Immature natural killer cell (primary cell): Measurements from ENCODE around the gene GPR83. TPM values are rescaled to one million over a fixed set of nuclear protein-coding genes. Genes with fewer than 3 reads are reported as not detected.
"Not testable (repeated sequence)": the region's sequence is repeated elsewhere in the genome, so short reads cannot be mapped to it uniquely, and the experiment has no call there.

Experiments used
- DNase-seq, 3 donors: peaks; one replicate each; pipeline ENCODE4 v3.0.0; 2022; ENCODE audit warnings: mixed read lengths in 1 of 3
- H3K27ac Mint-ChIP-seq, 6 donors: one replicate each; pipeline ENCODE4 v1.8.0; 2020; ENCODE audit warnings: mixed read lengths in 6 of 6, mild to moderate bottlenecking in 5 of 6, inconsistent platforms in 4 of 6, moderate library complexity in 3 of 6
- H3K27me3 Mint-ChIP-seq, 3 donors: one replicate each; pipeline ENCODE4 v1.8.0; 2020 to 2021; ENCODE audit warnings: low read depth in 3 of 3, mild to moderate bottlenecking in 3 of 3, mixed read lengths in 3 of 3, moderate library complexity in 3 of 3, inconsistent platforms in 1 of 3
- H3K36me3 Mint-ChIP-seq, 3 donors: one replicate each; pipeline ENCODE4 v1.8.0; 2020; ENCODE audit warnings: mixed read lengths in 3 of 3, inconsistent platforms in 2 of 3, mild to moderate bottlenecking in 2 of 3
- H3K4me1 Mint-ChIP-seq, 2 donors: one replicate each; pipeline ENCODE4 v1.8.0; 2020; ENCODE audit warnings: inconsistent platforms in 2 of 2, mild to moderate bottlenecking in 2 of 2, mixed read lengths in 2 of 2, moderate library complexity in 1 of 2
- H3K4me3 Mint-ChIP-seq, 5 donors: one replicate each; pipeline ENCODE4 v1.8.0; 2020; ENCODE audit warnings: mild to moderate bottlenecking in 5 of 5, mixed read lengths in 5 of 5, inconsistent platforms in 3 of 5, moderate library complexity in 3 of 5
- H3K9me3 Mint-ChIP-seq, 6 donors: one replicate each; pipeline ENCODE4 v1.8.0; 2020; ENCODE audit warnings: mild to moderate bottlenecking in 6 of 6, mixed read lengths in 6 of 6, inconsistent platforms in 4 of 6, moderate library complexity in 3 of 6
- polyA plus RNA-seq, 3 donors: library from polyadenylated mRNA; unstranded; fragments of 300-500 nt; fragmentation: Illumina TruSeq; gene quantifications; one replicate each; pipeline ENCODE4 v1.2.3, GENCODE V29; 2021

The GPR83 gene
- polyA plus RNA-seq, 3 donors from 2014 or later: 0.10 TPM; not detected in 2

DNA sequence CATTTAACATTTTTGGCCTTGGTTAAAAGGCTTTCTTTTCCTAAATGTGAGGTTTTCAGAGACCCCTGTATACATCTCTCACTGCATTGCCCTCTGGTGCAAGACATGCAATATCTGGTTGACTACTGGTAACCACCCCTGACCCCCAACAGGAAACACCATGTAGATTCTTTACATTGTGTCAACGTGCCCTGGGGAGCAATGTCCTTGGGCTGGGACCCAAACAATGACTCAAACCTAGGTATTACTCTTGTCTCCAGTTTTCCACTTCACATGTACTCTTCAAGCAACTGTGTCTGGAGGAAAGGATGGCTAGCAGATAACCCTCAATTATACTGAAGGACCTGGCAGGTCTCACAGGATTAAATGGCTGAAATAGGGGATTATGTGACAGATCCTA lies 1.1 kb upstream of the GPR83 start:
- DNase-seq: no peak
- H3K4me3 Mint-ChIP-seq: no peak overlapping the region

DNA sequence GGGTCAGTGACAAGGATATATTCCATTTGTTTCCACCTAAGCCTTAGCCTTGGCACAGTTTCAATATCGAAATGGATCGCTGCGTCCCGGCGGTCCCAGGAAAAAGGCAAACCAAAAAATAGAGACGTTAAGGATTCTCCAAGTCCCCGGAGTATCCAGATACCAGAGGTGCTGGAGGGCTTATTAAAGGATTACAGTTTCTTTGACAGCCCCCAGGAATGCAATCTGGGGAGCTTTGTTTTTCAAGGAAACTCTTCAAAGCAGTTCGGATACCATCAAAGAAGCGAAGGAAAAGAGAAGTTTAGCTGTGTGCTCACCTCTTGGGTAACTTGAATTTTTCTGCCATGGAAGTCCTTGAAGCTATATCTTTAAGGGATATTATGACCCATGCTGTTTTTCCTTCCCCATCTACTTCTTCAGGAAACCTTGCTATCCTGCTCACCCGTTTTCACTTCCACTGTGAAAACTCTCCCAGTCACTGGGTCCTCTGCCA lies 600 bp upstream of the GPR83 start:
- H3K27ac Mint-ChIP-seq: no peak overlapping the region
- H3K4me3 Mint-ChIP-seq: no peak overlapping the region
- H3K9me3 Mint-ChIP-seq: peaks cover 0 to 6% (median 0%) of the 10 kb centered on the region in 6 donors
- peaks cover 7 to 10% of the 10 kb centered on the region in 2 donors for H3K4me1 Mint-ChIP-seq
- H3K36me3 Mint-ChIP-seq: peaks cover 0 to 7% (median 3%) of the 10 kb centered on the region in 3 donors
- H3K27me3 Mint-ChIP-seq: peaks cover 3 to 29% (median 13%) of the 10 kb centered on the region in 3 donors
- DNase-seq: no peak

More for the DNA sequence above, 1.1 kb upstream of the GPR83 start:
- H3K27ac Mint-ChIP-seq: no peak overlapping the region
- peaks cover 2 to 7% (median 5%) of the 10 kb centered on the region in 3 donors for H3K36me3 Mint-ChIP-seq
- H3K4me1 Mint-ChIP-seq: peaks cover 7 to 10% of the 10 kb centered on the region in 2 donors
- H3K9me3 Mint-ChIP-seq: peaks cover 0 to 6% (median 3%) of the 10 kb centered on the region in 6 donors
- H3K27me3 Mint-ChIP-seq: peaks cover 1 to 27% (median 13%) of the 10 kb centered on the region in 3 donors

DNA sequence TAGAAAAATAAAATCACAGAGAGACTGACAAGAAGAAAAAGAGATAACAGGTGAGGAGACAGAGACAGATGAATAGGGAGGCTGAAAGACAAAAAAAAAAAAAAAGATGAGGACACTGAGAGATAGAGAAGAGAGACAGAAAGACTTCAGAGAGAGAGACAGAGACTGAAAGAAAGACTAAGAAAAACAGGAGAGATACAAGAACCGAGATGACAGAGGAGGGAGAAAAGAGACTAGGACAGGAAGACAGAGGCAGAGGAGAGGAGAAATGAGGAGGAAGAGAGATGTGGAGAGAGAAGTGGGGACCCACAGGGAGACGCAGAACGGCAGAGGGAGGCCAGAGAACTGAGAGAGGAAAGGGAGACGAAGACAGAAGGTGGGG lies 771 bp downstream of the GPR83 start:
- Mint-ChIP-seq H3K4me3 (peak overlapping the region in 3 of 5 donors; percentile 3 to 60 (median 11)), H3K27ac (no peak overlapping the region), H3K4me1 (peaks cover 7 to 10% of the 10 kb centered on the region in 2 donors), H3K36me3 (peaks cover 0 to 7% (median 3%) of the 10 kb centered on the region in 3 donors), H3K27me3 (peaks cover 4 to 29% (median 12%) of the 10 kb centered on the region in 3 donors), H3K9me3 (peaks cover 0 to 6% (median 0%) of the 10 kb centered on the region in 6 donors)
- DNase-seq: no peak

DNA sequence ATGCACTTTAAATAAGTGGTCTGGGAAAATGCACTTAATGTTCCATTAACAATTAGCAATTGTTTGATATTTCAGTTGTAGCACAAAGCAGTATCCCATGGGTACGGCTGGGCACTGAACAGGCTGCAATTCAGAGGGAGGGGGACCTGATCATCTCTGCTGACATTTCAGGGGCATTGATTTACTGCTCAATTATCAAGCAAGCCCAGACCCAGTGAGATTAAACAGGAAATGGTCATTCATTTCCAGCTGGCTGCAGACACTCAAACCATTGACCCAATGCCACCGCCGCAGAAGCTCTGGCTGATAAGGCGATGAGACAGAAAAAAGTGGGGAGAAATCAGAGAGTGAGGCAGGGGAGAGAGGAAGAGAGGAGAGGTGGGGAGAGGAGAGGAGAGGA lies 1.2 kb downstream of the GPR83 start:
- Mint-ChIP-seq H3K36me3 (peaks cover 0 to 7% (median 3%) of the 10 kb centered on the region in 3 donors), H3K27ac (no peak overlapping the region), H3K4me1 (peaks cover 7 to 10% of the 10 kb centered on the region in 2 donors), H3K27me3 (peaks cover 4 to 29% (median 12%) of the 10 kb centered on the region in 3 donors), H3K9me3 (peaks cover 0 to 9% (median 0%) of the 10 kb centered on the region in 6 donors), H3K4me3 (no peak overlapping the region)
- no peak for DNase-seq

DNA sequence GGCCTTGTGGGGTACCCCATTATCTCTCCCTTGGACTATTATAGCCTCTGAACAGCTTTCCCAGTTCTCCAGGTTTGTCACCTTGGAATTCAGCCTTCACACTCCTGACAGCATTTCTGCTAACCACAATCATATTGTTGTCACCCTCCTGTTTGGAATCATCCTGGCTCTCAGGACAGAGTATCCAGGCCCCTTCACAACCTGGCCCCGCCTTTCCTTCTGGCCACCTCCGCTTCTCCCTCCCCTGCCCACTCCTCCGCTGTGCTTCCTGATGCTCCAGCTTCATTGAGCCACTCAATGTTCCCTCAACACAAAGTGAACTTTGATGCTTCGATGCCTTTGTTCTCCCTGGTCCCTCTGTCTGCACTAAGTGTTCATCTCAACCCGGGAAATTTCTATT lies 3.1 kb downstream of the GPR83 start:
- peaks cover 7 to 10% of the 10 kb centered on the region in 2 donors for H3K4me1 Mint-ChIP-seq
- no peak overlapping the region for H3K27ac Mint-ChIP-seq
- DNase-seq: no peak
- no peak overlapping the region for H3K4me3 Mint-ChIP-seq
- H3K27me3 Mint-ChIP-seq: peaks cover 4 to 29% (median 12%) of the 10 kb centered on the region in 3 donors
- H3K36me3 Mint-ChIP-seq: peaks cover 0 to 7% (median 3%) of the 10 kb centered on the region in 3 donors
- peaks cover 0 to 9% (median 0%) of the 10 kb centered on the region in 6 donors for H3K9me3 Mint-ChIP-seq

GRCh38 chr11:94396282-94396681 lies 4.9 kb downstream of the GPR83 start:
- no peak for DNase-seq
- Mint-ChIP-seq H3K4me3 (no peak overlapping the region), H3K36me3 (peaks cover 0 to 7% (median 3%) of the 10 kb centered on the region in 3 donors), H3K27ac (no peak overlapping the region), H3K4me1 (peaks cover 7 to 10% of the 10 kb centered on the region in 2 donors), H3K9me3 (peaks cover 0 to 12% (median 0%) of the 10 kb centered on the region in 6 donors), H3K27me3 (peaks cover 4 to 20% (median 6%) of the 10 kb centered on the region in 3 donors)

DNA sequence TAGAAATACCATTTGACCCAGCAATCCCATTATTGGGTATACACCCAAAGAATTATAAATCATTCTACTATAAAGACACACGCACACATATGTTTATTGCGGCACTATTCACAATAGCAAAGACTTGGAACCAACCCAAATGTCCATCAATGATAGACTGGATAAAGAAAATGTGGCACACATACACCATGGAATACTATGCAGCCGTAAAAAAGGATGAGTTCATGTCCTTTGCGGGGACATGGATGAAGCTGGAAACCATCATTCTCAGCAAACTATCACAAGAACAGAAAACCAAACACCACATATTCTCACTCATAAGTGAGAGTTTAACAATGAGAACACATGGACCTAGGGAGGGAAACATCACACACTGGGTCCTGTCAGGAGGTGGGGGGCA lies 9.3 kb downstream of the GPR83 start:
- not testable (repeated sequence) for H3K27me3 Mint-ChIP-seq, H3K36me3 Mint-ChIP-seq, H3K27ac Mint-ChIP-seq, H3K9me3 Mint-ChIP-seq, H3K4me1 Mint-ChIP-seq, H3K4me3 Mint-ChIP-seq, DNase-seq

DNA sequence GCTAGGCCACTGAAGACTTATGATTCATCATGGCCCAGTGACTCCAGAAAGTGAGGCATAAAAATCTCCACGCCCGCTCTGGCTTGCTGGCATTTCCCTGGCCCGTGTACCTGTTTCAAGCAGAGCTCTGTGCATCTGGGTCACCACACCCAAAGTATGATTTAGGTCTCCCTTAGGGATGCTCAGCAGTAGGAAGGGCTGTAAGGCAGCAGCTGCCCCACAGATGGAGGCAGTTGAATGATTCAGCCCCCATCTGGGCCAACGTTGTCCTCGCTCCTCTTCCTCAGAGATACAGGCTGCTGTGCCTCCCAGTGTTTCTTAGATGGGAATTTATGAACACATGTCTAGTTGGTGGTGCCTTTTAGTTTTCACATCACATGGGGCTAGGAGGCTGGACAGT lies 21.6 kb downstream of the GPR83 start:
- Mint-ChIP-seq H3K27me3 (peaks cover 0 to 1% (median 0%) of the 10 kb centered on the region in 3 donors), H3K27ac (no peak overlapping the region), H3K4me3 (no peak overlapping the region), H3K9me3 (no peaks in the 10 kb centered on the region), H3K4me1 (peaks cover 0 to 1% of the 10 kb centered on the region in 2 donors), H3K36me3 (peaks cover 0 to 3% (median 0%) of the 10 kb centered on the region in 3 donors)
- DNase-seq: no peak

DNA sequence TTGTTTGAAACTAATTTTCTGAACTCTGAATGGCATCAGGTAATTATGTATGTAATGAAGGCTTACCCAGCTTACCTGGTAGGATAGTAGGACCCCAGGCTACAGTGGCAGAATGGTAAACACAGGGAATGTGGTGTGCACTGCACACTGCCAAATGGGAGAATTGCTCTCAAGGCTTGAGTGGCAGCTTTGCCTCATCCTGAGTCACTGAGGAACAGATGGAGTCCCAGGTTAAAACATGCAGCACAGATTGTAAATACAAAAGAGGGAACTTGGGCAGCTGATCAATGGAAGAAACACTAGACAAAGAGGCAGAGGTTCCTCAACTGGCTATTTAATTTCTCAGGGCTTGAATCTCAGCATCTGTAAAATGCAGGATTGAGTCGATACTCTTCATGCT lies 24.4 kb downstream of the GPR83 start:
- H3K27me3 Mint-ChIP-seq: peaks cover 0 to 1% (median 0%) of the 10 kb centered on the region in 3 donors

GRCh38 chr11:94370576-94370975 lies 30.6 kb downstream of the GPR83 start:
- not testable (repeated sequence) for H3K4me3 Mint-ChIP-seq, H3K4me1 Mint-ChIP-seq, H3K36me3 Mint-ChIP-seq, H3K27ac Mint-ChIP-seq, DNase-seq
- peaks cover 0 to 12% (median 2%) of the 10 kb centered on the region in 6 donors for H3K9me3 Mint-ChIP-seq
- peaks cover under 1 to 12% (median 1%) of the 10 kb centered on the region in 3 donors for H3K27me3 Mint-ChIP-seq

More for the DNA sequence above, 24.4 kb downstream of the GPR83 start:
- H3K4me1 Mint-ChIP-seq: peaks cover 0 to 1% of the 10 kb centered on the region in 2 donors
- no peak overlapping the region for H3K4me3 Mint-ChIP-seq
- DNase-seq: no peak
- H3K27ac Mint-ChIP-seq: no peak overlapping the region
- no peaks in the 10 kb centered on the region for H3K36me3 Mint-ChIP-seq
- H3K9me3 Mint-ChIP-seq: peaks cover 0 to 4% (median 0%) of the 10 kb centered on the region in 6 donors

GRCh38 chr11:94350850-94351563 lies 50.2 kb downstream of the GPR83 start:
- H3K27ac Mint-ChIP-seq, H3K9me3 Mint-ChIP-seq, H3K4me3 Mint-ChIP-seq, DNase-seq, H3K4me1 Mint-ChIP-seq, H3K36me3 Mint-ChIP-seq: not testable (repeated sequence)
- peaks cover 2 to 15% (median 5%) of the 10 kb centered on the region in 3 donors for H3K27me3 Mint-ChIP-seq

- not testable (repeated sequence) for H3K27ac Mint-ChIP-seq, H3K4me1 Mint-ChIP-seq, H3K4me3 Mint-ChIP-seq, H3K9me3 Mint-ChIP-seq, H3K36me3 Mint-ChIP-seq, DNase-seq
- peaks cover 4 to 16% (median 7%) of the 10 kb centered on the region in 3 donors for H3K27me3 Mint-ChIP-seq
Observed at GRCh38 chr11:94346311-94346710, 54.9 kb downstream of the GPR83 start.

DNA sequence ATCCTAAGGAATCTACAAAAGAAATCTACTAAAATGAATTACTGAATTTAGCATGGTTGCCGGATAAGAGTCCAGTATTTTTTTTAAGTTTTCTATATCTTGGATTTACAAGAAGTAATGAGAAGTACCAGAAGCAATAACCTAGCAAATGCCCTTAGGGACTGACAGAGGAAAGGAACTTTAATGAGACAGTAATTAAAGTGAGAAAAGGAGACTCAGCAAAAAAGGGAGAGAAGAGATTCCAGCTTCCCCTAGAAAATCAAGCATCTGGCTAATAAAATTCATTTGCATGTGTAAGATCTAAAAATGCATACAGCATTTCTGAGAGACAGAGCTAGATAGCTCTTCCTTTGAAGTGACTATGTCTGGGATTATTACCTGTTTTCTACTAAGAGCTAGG lies 57.7 kb downstream of the GPR83 start:
- H3K4me3 Mint-ChIP-seq: no peak overlapping the region
- H3K27ac Mint-ChIP-seq: no peak overlapping the region
- H3K4me1 Mint-ChIP-seq: no peaks in the 10 kb centered on the region
- peaks cover 0 to 6% (median 0%) of the 10 kb centered on the region in 6 donors for H3K9me3 Mint-ChIP-seq
- peaks cover 4 to 10% (median 7%) of the 10 kb centered on the region in 3 donors for H3K27me3 Mint-ChIP-seq
- H3K36me3 Mint-ChIP-seq: peaks cover 0 to 3% (median 0%) of the 10 kb centered on the region in 3 donors
- DNase-seq: no peak

DNA sequence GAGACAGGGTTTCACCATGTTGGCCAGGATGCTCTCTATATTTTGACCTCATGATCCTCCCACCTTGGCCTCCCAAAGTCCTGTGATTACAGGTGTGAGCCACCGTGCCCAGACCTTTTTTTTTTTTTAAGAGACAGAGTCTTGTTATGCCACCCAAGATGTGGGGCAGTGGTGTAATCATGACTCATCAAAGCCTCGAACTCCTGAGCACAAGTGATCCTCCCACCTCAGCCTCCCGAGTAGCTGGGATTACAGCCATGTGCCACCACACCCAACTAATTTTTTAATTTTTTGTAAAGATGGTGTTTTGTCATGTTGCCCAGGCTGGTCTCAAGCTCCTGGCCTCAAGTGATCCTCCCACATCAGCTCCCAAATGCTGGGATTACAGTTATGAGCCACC lies 59.0 kb downstream of the GPR83 start:
- no peak overlapping the region for H3K27ac Mint-ChIP-seq
- H3K4me3 Mint-ChIP-seq: no peak overlapping the region
- H3K9me3 Mint-ChIP-seq: peaks cover 0 to 6% (median 0%) of the 10 kb centered on the region in 6 donors
- peaks cover 0 to 3% (median 0%) of the 10 kb centered on the region in 3 donors for H3K36me3 Mint-ChIP-seq
- H3K4me1 Mint-ChIP-seq: no peaks in the 10 kb centered on the region
- H3K27me3 Mint-ChIP-seq: peaks cover 4 to 9% (median 6%) of the 10 kb centered on the region in 3 donors
- DNase-seq: no peak
